Neuronal stem cell (in vitro differentiated cells): ENCODE measurements around the gene TRPM8.

Experiments used
- DNase-seq: peaks from one replicate; pipeline ENCODE4 v3.0.0-alpha.2; 2013; ENCODE audit warnings: low spot score
- H2AFZ ChIP-seq: one replicate; pipeline ENCODE4 v1.6.1; 2013; ENCODE audit warnings: mild to moderate bottlenecking, low read length, inconsistent platforms
- H2AK5ac ChIP-seq: 2 replicates; pipeline ENCODE4 v1.6.1; 2013; ENCODE audit warnings: low read depth, mild to moderate bottlenecking, inconsistent platforms, low read length, moderate library complexity, mixed read lengths
- H2BK120ac ChIP-seq: 2 replicates; pipeline ENCODE4 v1.6.1; 2013; ENCODE audit warnings: low read depth, mild to moderate bottlenecking, inconsistent platforms, low read length, moderate library complexity, mixed read lengths
- H2BK12ac ChIP-seq: one replicate; pipeline ENCODE4 v1.6.1; 2013; ENCODE audit warnings: low read length, inconsistent platforms
- H2BK15ac ChIP-seq: 2 replicates; pipeline ENCODE4 v1.6.1; 2013; ENCODE audit warnings: mild to moderate bottlenecking, low read length, inconsistent platforms, mixed read lengths
- H2BK5ac ChIP-seq: one replicate; pipeline ENCODE4 v1.6.1; 2013; ENCODE audit warnings: inconsistent platforms, mild to moderate bottlenecking, low read length, moderate library complexity
- H3K14ac ChIP-seq: one replicate; pipeline ENCODE4 v1.6.1; 2013; ENCODE audit warnings: low read length, inconsistent platforms
- H3K18ac ChIP-seq: 2 replicates; pipeline ENCODE4 v1.6.1; 2013; ENCODE audit warnings: low read length, inconsistent platforms
- H3K23ac ChIP-seq: 2 replicates; pipeline ENCODE4 v1.6.1; 2013; ENCODE audit warnings: low read depth, mild to moderate bottlenecking, mixed read lengths, low read length, inconsistent platforms; ENCODE audit not compliant: poor library complexity
- H3K27ac ChIP-seq: replicated peaks from 3 replicates; pipeline ENCODE4 v1.5.1; 2013; ENCODE audit warnings: low read length, inconsistent platforms
- H3K27me3 ChIP-seq, 3 experiments: 2 replicates each; pipeline ENCODE4 v1.6.1; 2013; ENCODE audit warnings: low read length in 3 of 3, mild to moderate bottlenecking in 2 of 3, inconsistent platforms in 1 of 3, low read depth in 1 of 3, mixed read lengths in 1 of 3, moderate library complexity in 1 of 3; ENCODE audit not compliant: control insufficient read depth in 3 of 3, insufficient read depth in 3 of 3
- H3K36me3 ChIP-seq, 2 donors: replicated peaks in 1 of 2; 2 replicates each; pipeline ENCODE4 v1.6.1; 2013; ENCODE audit warnings: low read length in 2 of 2; ENCODE audit not compliant: control insufficient read depth in 2 of 2, insufficient read depth in 2 of 2
- H3K4ac ChIP-seq: 2 replicates; pipeline ENCODE4 v1.6.1; 2013; ENCODE audit warnings: inconsistent platforms, mild to moderate bottlenecking, low read length, moderate library complexity
- H3K4me1 ChIP-seq, 2 donors: 1 replicate in 1 of 2; 2 replicates in 1 of 2; pipeline ENCODE4 v1.6.1; 2013; ENCODE audit warnings: low read length in 2 of 2, low read depth in 1 of 2; ENCODE audit not compliant: control insufficient read depth in 2 of 2, insufficient read depth in 1 of 2
- H3K4me2 ChIP-seq: one replicate; pipeline ENCODE4 v1.6.1; 2013; ENCODE audit warnings: mild to moderate bottlenecking, low read length, inconsistent platforms; ENCODE audit not compliant: insufficient read depth, poor library complexity, severe bottlenecking
- H3K4me3 ChIP-seq, 2 donors: 2 replicates each; pipeline ENCODE4 v1.5.1; 2013; ENCODE audit warnings: low read length in 2 of 2, mild to moderate bottlenecking in 2 of 2, inconsistent platforms in 1 of 2, moderate library complexity in 1 of 2
- H3K79me1 ChIP-seq: one replicate; pipeline ENCODE4 v1.6.1; 2013; ENCODE audit warnings: low read depth, mild to moderate bottlenecking, inconsistent platforms, low read length, moderate library complexity
- H3K9ac ChIP-seq: one replicate; pipeline ENCODE4 v1.6.1; 2013; ENCODE audit warnings: mild to moderate bottlenecking, low read depth, low read length, inconsistent platforms; ENCODE audit not compliant: poor library complexity
- H3K9me3 ChIP-seq, 2 donors: replicated peaks in 1 of 2; 2 replicates each; pipeline versions ENCODE3 to v1.6.1; 2013; ENCODE audit warnings: low read length in 2 of 2, mild to moderate bottlenecking in 2 of 2, inconsistent platforms in 1 of 2, low read depth in 1 of 2, mixed read lengths in 1 of 2, moderate library complexity in 1 of 2; ENCODE audit not compliant: control insufficient read depth in 2 of 2, insufficient read depth in 1 of 2
- H4K8ac ChIP-seq: one replicate; pipeline ENCODE4 v1.6.1; 2013; ENCODE audit warnings: low read depth, mild to moderate bottlenecking, inconsistent platforms, low read length, moderate library complexity
- H4K91ac ChIP-seq: one replicate; pipeline ENCODE4 v1.6.1; 2013; ENCODE audit warnings: low read length, low read depth, mild to moderate bottlenecking, inconsistent platforms; ENCODE audit not compliant: poor library complexity
- WGBS, 2 donors: extraction: QIAGEN DNeasy Blood & Tissue Kit; methylation state at CpG; one replicate each; pipeline ENCODE4 v1.1.7; 2013; ENCODE audit warnings: missing lambda C conversion rate in 2 of 2, mixed read lengths in 1 of 2; ENCODE audit not compliant: insufficient read length in 2 of 2, insufficient replicate concordance in 1 of 2; ENCODE audit errors: extremely low coverage in 2 of 2; 5-methylcytosine and 5-hydroxymethylcytosine counted together

The TRPM8 gene

DNA sequence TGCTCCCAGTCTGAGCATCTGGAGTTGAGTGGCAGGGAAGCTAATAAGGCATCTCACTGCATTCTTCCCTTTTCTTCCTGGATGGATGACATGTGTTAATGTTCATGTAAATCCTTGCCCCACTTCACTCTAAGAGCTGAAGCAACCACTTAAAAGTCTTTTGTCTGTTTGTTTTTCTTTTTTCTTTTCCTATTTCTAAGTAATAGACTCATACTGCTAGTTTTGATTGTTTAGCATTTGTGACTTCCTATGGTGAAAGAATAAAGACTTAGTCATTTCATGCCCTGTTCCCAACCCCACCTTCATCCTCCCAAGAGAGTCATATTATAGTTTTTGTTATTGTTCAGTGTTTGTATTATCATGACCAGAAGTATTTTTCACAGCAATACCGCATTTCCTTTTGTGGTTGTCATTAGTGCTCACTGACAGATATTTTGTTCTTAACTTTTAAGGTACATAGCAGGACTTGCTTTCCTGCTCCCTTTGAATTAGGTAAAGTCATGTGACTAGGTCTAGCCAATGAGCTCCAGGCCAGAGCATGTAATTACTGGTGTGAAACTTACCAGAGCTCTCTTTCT, 115.2 kb downstream of the TRPM8 start:
- Histone ChIP-seq H3K23ac (no peak overlapping the region), H4K91ac (no peak overlapping the region), H3K4me3 (no peak overlapping the region), H3K4me1 (no peaks in the 10 kb centered on the region), H3K9me3 (peaks cover 0 to 6% of the 10 kb centered on the region in 2 donors), H4K8ac (no peak overlapping the region), H3K4ac (no peak overlapping the region), H3K4me2 (no peak overlapping the region), H3K79me1 (no peaks in the 10 kb centered on the region), H2AK5ac (no peak overlapping the region), H2BK5ac (no peak overlapping the region), H3K36me3 (no peaks in the 10 kb centered on the region), H2BK15ac (no peak overlapping the region), H2BK12ac (no peak overlapping the region), H3K9ac (no peak overlapping the region), H3K14ac (no peak overlapping the region), H3K18ac (no peak overlapping the region), H3K27me3 (no peaks in the 10 kb centered on the region), H2BK120ac (no peak overlapping the region), H3K27ac (no peak overlapping the region), H2AFZ (no peak overlapping the region)
- WGBS, 2 donors = no CpG with 5 or more reads among the region's 1 CpG
- DNase-seq = no peak

DNA sequence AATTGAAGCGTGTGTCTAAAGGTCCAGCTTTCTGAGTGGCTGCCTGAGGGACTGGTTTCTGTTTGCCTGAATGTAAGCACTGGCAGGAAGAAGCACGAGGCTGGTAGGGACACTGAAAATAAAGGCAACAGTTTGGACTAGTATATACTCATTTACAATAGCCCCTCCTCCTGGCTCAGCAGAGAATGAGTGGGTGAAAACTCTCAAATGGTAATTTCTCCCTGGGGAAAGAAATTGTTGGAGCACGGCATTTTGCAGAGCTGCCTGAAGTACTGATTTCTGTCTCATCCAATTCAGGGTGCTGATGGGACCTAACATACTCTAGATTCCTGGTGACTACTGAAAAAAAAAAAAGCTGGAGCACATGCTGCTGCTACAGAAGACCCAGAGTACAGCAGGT, 116.0 kb downstream of the TRPM8 start:
- no peaks in the 10 kb centered on the region for H3K4me1 ChIP-seq
- no CpG with 5 or more reads among the region's 3 CpGs for WGBS, 2 donors
- H2BK120ac ChIP-seq = no peak overlapping the region
- H2AK5ac ChIP-seq = no peak overlapping the region
- H3K79me1 ChIP-seq = no peaks in the 10 kb centered on the region
- H2BK12ac ChIP-seq = no peak overlapping the region
- no peaks in the 10 kb centered on the region for H3K27me3 ChIP-seq
- H3K4ac ChIP-seq = no peak overlapping the region
- H2BK15ac ChIP-seq = no peak overlapping the region
- no peak overlapping the region for H3K18ac ChIP-seq
- H2AFZ ChIP-seq = no peak overlapping the region
- no peaks in the 10 kb centered on the region for H3K36me3 ChIP-seq
- no peak overlapping the region for H3K23ac ChIP-seq
- no peak for DNase-seq
- H3K14ac ChIP-seq = no peak overlapping the region
- no peak overlapping the region for H2BK5ac ChIP-seq
- no peak overlapping the region for H3K4me3 ChIP-seq
- H4K91ac ChIP-seq = no peak overlapping the region
- no peak overlapping the region for H3K27ac ChIP-seq
- H4K8ac ChIP-seq = no peak overlapping the region
- H3K9ac ChIP-seq = no peak overlapping the region
- peaks cover 0 to 6% of the 10 kb centered on the region in 2 donors for H3K9me3 ChIP-seq
- no peak overlapping the region for H3K4me2 ChIP-seq

DNA sequence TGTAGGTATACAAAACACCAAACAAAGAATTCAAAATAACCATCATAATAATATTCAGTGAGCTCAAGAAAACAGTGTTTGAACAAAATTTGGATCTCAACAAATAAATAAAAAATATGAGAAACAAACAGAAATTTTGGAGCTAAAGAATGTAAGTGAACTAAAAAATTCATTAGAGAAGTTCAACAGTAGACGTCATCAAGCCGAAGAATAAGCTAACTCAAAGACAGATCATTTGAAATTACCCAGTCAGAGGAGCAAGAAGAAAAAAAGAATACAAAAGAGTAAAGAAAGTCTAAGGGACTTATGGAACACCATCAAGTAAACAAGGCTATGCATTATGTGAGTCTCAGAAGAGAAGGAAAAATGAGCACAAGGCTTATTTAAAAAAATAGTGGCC, 116.7 kb downstream of the TRPM8 start:
- H2BK5ac ChIP-seq = no peak overlapping the region
- H3K4me1 ChIP-seq = no peaks in the 10 kb centered on the region
- no peak overlapping the region for H3K4ac ChIP-seq
- H4K91ac ChIP-seq = no peak overlapping the region
- no peaks in the 10 kb centered on the region for H3K36me3 ChIP-seq
- H2AK5ac ChIP-seq = no peak overlapping the region
- peaks cover 0 to 6% of the 10 kb centered on the region in 2 donors for H3K9me3 ChIP-seq
- no peak overlapping the region for H4K8ac ChIP-seq
- DNase-seq = no peak
- WGBS, 2 donors = no CpG with 5 or more reads among the region's 2 CpGs
- no peak overlapping the region for H2AFZ ChIP-seq
- no peaks in the 10 kb centered on the region for H3K79me1 ChIP-seq
- no peak overlapping the region for H3K4me3 ChIP-seq
- no peak overlapping the region for H3K4me2 ChIP-seq
- H3K27ac ChIP-seq = no peak overlapping the region
- H3K14ac ChIP-seq = no peak overlapping the region
- no peak overlapping the region for H3K9ac ChIP-seq
- no peak overlapping the region for H2BK120ac ChIP-seq
- no peak overlapping the region for H3K23ac ChIP-seq
- H2BK15ac ChIP-seq = no peak overlapping the region
- no peak overlapping the region for H2BK12ac ChIP-seq
- no peak overlapping the region for H3K18ac ChIP-seq
- no peaks in the 10 kb centered on the region for H3K27me3 ChIP-seq

DNA sequence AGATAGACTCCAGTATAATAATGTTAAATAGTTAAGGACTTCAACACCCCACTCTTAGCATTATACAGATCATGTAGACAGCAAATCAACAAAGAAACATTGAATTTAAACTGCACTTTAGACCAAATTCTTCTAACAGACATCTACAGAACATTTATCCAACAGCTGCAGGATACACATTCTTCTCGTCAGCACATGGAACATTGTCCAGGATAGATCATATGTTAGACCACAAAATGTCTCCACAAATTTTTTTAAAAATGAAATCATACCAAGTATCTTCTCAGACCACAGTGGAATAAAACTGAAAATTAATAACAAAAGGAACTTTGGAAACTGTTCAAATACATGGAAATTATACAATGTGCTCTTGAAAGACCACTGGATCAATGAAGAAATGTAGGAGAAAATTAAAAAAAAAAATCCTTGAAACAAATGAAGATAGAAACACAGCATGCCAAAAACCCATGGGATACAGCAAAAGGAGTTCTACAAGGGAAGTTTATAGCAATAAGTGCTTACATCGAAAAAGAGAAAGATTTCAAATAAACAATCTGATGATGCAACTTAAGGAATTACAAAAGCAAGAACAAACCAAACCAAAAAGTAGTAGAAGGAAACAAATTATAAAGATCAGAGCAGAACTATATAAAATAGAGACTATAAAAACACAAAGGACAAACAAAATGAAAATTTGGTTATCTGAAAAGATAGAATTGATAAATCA, 121.1 kb downstream of the TRPM8 start:
- WGBS, 2 donors = no CpG with 5 or more reads among the region's 2 CpGs
- Histone ChIP-seq H2BK12ac (no peak overlapping the region), H2BK120ac (no peak overlapping the region), H3K4me1 (no peaks in the 10 kb centered on the region), H3K9me3 (peaks cover 0 to 4% of the 10 kb centered on the region in 2 donors), H4K8ac (no peak overlapping the region), H3K23ac (no peak overlapping the region), H3K9ac (no peak overlapping the region), H3K27ac (no peak overlapping the region), H3K18ac (no peak overlapping the region), H3K4ac (no peak overlapping the region), H2BK15ac (no peak overlapping the region), H3K4me3 (no peak overlapping the region), H2AK5ac (no peak overlapping the region), H3K27me3 (no peaks in the 10 kb centered on the region), H2BK5ac (no peak overlapping the region), H3K36me3 (no peaks in the 10 kb centered on the region), H3K4me2 (no peak overlapping the region), H4K91ac (no peak overlapping the region), H2AFZ (no peak overlapping the region), H3K79me1 (no peaks in the 10 kb centered on the region), H3K14ac (no peak overlapping the region)
- DNase-seq = no peak
